Stimulated activated CD4-positive, alpha-beta T cell treated with anti-CD3 and anti-CD28 coated beads, Interleukin-12 subunit alpha, Interleukin-12 subunit beta, amount 100 ng/mL, for 48 hours (primary cell): ENCODE measurements around the gene GEMIN7.

ENCODE experiments used
- DNase-seq, 3 donors: peaks; one replicate each; pipeline ENCODE4 v3.0.0-alpha.2; 2020; ENCODE audit warnings: low read depth in 2 of 3, low spot score in 1 of 3

Gene GEMIN7

GRCh38 chr19:45079063-45079910, at the start of gene GEMIN7:
GEMIN7 (plus strand) TSS chr19:45079260; CDS start chr19:45090115, 10,855 bp downstream.
- peak; percentile 66 to 83 (median 74) for DNase-seq

GRCh38 chr19:45030825-45031224, 48.2 kb upstream of the GEMIN7 start:
- DNase-seq = no peak

- DNase-seq = no peak
Measured at GRCh38 chr19:45032421-45032820, 46.6 kb upstream of the GEMIN7 start.

GRCh38 chr19:45035755-45036154, 43.3 kb upstream of the GEMIN7 start:
- DNase-seq = no peak

- DNase-seq = no peak
Measured at GRCh38 chr19:45037393-45038169, 41.5 kb upstream of the GEMIN7 start.

GRCh38 chr19:45038931-45039893, 39.8 kb upstream of the GEMIN7 start, which contains the start of gene CLASRP:
CLASRP (plus strand) TSS chr19:45039045; CDS start chr19:45040213, 1,168 bp downstream.
- DNase-seq = peak; percentile 76 to 87 (median 85)

- no peak for DNase-seq
Measured at GRCh38 chr19:45040059-45040771, 38.8 kb upstream of the GEMIN7 start.

- no peak for DNase-seq
Measured at GRCh38 chr19:45041125-45041524, 37.9 kb upstream of the GEMIN7 start.

- DNase-seq = no peak
Measured at GRCh38 chr19:45045671-45046353, 33.2 kb upstream of the GEMIN7 start.

- no peak for DNase-seq
Measured at GRCh38 chr19:45046355-45046754, 32.7 kb upstream of the GEMIN7 start.

GRCh38 chr19:45047188-45047797, 31.8 kb upstream of the GEMIN7 start:
- no peak for DNase-seq

- no peak for DNase-seq
Measured at GRCh38 chr19:45049073-45049736, 29.9 kb upstream of the GEMIN7 start.

- no peak for DNase-seq
Measured at GRCh38 chr19:45050036-45050435, 29.0 kb upstream of the GEMIN7 start.

GRCh38 chr19:45051929-45052579, 27.0 kb upstream of the GEMIN7 start:
- DNase-seq = no peak

GRCh38 chr19:45056831-45057230, 22.2 kb upstream of the GEMIN7 start:
- DNase-seq = no peak

- no peak for DNase-seq
Measured at GRCh38 chr19:45057444-45057843, 21.6 kb upstream of the GEMIN7 start.

- no peak for DNase-seq
Measured at GRCh38 chr19:45058622-45059159, 20.4 kb upstream of the GEMIN7 start.
